Smooth muscle cell (in vitro differentiated cells): Measurements from ENCODE around the gene SPIRE2. TPM values are rescaled to one million over a fixed set of nuclear protein-coding genes. Genes with fewer than 3 reads are reported as not detected.

Experiments
- DNase-seq: peaks from one replicate; lab custom pipeline; 2025; ENCODE audit not compliant: unreplicated experiment; lab: John Stamatoyannopoulos, UW
- H2AFZ ChIP-seq: fragments of 200-600 bp; sonication (generic); 2 replicates; pipeline ENCODE4 v1.6.0; 2016; ENCODE audit warnings: antibody characterized with exemption, low read depth, mild to moderate bottlenecking
- H3F3A ChIP-seq: fragments of 200-600 bp; sonication (generic); 2 replicates; pipeline ENCODE4 v1.6.0; 2017; ENCODE audit warnings: antibody characterized with exemption, low read depth
- H3K27ac ChIP-seq: fragments of 200-600 bp; sonication (generic); 2 replicates; pipeline ENCODE4 v1.5.1; 2016; ENCODE audit warnings: low read depth, mild to moderate bottlenecking
- H3K27me3 ChIP-seq: fragments of 200-600 bp; sonication (generic); 2 replicates; pipeline ENCODE4 v1.6.1; 2016; ENCODE audit warnings: low read depth, mild to moderate bottlenecking
- H3K36me3 ChIP-seq: fragments of 200-600 bp; sonication (generic); 2 replicates; pipeline ENCODE4 v1.5.1; 2016; ENCODE audit warnings: low read depth
- H3K4me1 ChIP-seq: fragments of 200-600 bp; sonication (generic); 2 replicates; pipeline ENCODE4 v1.5.1; 2016; ENCODE audit warnings: low read depth
- H3K4me2 ChIP-seq: fragments of 200-600 bp; sonication (generic); 2 replicates; pipeline ENCODE4 v1.6.0; 2016; ENCODE audit warnings: mild to moderate bottlenecking
- H3K4me3 ChIP-seq: fragments of 200-600 bp; sonication (generic); 2 replicates; pipeline ENCODE4 v1.5.1; 2016; ENCODE audit warnings: mild to moderate bottlenecking
- H3K79me2 ChIP-seq: fragments of 200-600 bp; sonication (generic); 2 replicates; pipeline ENCODE4 v1.6.0; 2016; ENCODE audit warnings: low read depth, mild to moderate bottlenecking
- H3K9ac ChIP-seq: fragments of 200-600 bp; sonication (generic); 2 replicates; pipeline ENCODE4 v1.6.0; 2016; ENCODE audit warnings: low read depth
- H3K9me3 ChIP-seq: fragments of 200-600 bp; sonication (generic); replicated peaks from 2 replicates; pipeline ENCODE4 v1.5.1; 2016; ENCODE audit warnings: low read depth
- H4K20me1 ChIP-seq: fragments of 200-600 bp; sonication (generic); 2 replicates; pipeline ENCODE4 v1.6.0; 2016; ENCODE audit warnings: low read depth
- WGBS: methylation state at CpG from one replicate; pipeline ENCODE4 v1.1.7; 2016; ENCODE audit warnings: low lambda C conversion rate; 5-methylcytosine and 5-hydroxymethylcytosine counted together
- polyA plus RNA-seq: library from polyadenylated mRNA; unstranded; fragments of >200 nt; fragmentation: Nextera tagmentation; extraction: Ambion mirVana; gene quantifications from 2 replicates; pipeline ENCODE4 v1.2.1, GENCODE V29; 2016
- total RNA-seq: library from RNA; depleted of rRNA; stranded (reverse); fragments of >200 nt; gene quantifications from 2 replicates; pipeline ENCODE4 v1.2.3, GENCODE V29; 2014
- TF ChIP-seq, protein P1 (sequence below): fragments of 200-600 bp; sonication (generic); IDR thresholded peaks from 2 replicates; pipeline ENCODE4 v1.5.1; 2017; ENCODE audit warnings: borderline replicate concordance, mild to moderate bottlenecking, antibody characterized with exemption; ENCODE audit not compliant: insufficient read depth, poor library complexity, severe bottlenecking

The SPIRE2 gene
- total and polyA plus RNA-seq, 2 experiments from 2014 or later, result 1.1 to 1.4 TPM

DNA sequence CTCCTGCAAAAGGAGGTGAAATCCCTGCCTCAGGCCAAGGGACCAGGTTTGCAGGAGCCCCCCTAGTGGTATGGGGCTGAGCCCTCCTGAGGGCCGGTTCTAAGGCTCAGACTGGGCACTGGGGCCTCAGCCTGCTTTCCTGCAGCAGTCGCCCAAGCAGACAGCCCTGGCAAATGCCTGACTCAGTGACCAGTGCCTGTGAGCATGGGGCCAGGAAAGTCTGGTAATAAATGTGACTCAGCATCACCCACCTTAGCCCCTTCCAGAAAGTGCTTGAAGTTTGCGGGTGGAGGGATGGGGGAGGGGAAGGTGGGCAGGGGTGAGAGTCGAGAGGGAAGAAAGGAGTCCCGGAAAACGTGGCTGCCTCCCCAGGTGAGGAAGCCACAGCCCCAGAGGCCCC, 92.4 kb downstream of the SPIRE2 start:
- H3K4me2 ChIP-seq, result peak overlapping the region; percentile 98
- peaks cover 24% of the 10 kb centered on the region for H4K20me1 ChIP-seq
- no peaks in the 10 kb centered on the region for H3K9me3 ChIP-seq
- 15% methylated on average over 6 of the region's 6 CpGs for WGBS
- H3K27ac ChIP-seq, result peak overlapping the region; percentile 99
- no peak overlapping the region for H2AFZ ChIP-seq
- H3F3A ChIP-seq, result peaks cover 23% of the 10 kb centered on the region
- TF ChIP-seq, protein P1, sequence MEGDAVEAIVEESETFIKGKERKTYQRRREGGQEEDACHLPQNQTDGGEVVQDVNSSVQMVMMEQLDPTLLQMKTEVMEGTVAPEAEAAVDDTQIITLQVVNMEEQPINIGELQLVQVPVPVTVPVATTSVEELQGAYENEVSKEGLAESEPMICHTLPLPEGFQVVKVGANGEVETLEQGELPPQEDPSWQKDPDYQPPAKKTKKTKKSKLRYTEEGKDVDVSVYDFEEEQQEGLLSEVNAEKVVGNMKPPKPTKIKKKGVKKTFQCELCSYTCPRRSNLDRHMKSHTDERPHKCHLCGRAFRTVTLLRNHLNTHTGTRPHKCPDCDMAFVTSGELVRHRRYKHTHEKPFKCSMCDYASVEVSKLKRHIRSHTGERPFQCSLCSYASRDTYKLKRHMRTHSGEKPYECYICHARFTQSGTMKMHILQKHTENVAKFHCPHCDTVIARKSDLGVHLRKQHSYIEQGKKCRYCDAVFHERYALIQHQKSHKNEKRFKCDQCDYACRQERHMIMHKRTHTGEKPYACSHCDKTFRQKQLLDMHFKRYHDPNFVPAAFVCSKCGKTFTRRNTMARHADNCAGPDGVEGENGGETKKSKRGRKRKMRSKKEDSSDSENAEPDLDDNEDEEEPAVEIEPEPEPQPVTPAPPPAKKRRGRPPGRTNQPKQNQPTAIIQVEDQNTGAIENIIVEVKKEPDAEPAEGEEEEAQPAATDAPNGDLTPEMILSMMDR, result no peak
- no peak for DNase-seq
- peaks cover 35% of the 10 kb centered on the region for H3K79me2 ChIP-seq
- no peak overlapping the region for H3K4me3 ChIP-seq
- H3K36me3 ChIP-seq, result no peaks in the 10 kb centered on the region
- H3K9ac ChIP-seq, result peak overlapping the region; percentile 40
- H3K27me3 ChIP-seq, result no peaks in the 10 kb centered on the region
- peaks cover 34% of the 10 kb centered on the region for H3K4me1 ChIP-seq

Other genes starting within 250 kb of the SPIRE2 start
- not detected in 2 replicates for gene DPEP1, start 214.8 kb upstream of the SPIRE2 start, total RNA-seq
- 0.30 TPM in 1 of 2 replicates, not detected in the other for gene DPEP1, start 214.8 kb upstream of the SPIRE2 start, polyA plus RNA-seq
- 40.0 and 40.2 TPM in 2 replicates for gene CHMP1A, start 170.8 kb upstream of the SPIRE2 start, total RNA-seq
- gene CHMP1A, start 170.8 kb upstream of the SPIRE2 start, polyA plus RNA-seq, result 68.4 and 79.4 TPM in 2 replicates
- 4.0 TPM in 2 replicates for gene SPATA33, start 170.6 kb upstream of the SPIRE2 start, total RNA-seq
- gene SPATA33, start 170.6 kb upstream of the SPIRE2 start, polyA plus RNA-seq, result 8.1 and 10.4 TPM in 2 replicates
- 22.2 and 24.4 TPM in 2 replicates for gene CDK10, start 141.8 kb upstream of the SPIRE2 start, total RNA-seq
- gene CDK10, start 141.8 kb upstream of the SPIRE2 start, polyA plus RNA-seq, result 77.0 and 84.9 TPM in 2 replicates
- 7.8 and 10.2 TPM in 2 replicates for gene SPATA2L, start 126.8 kb upstream of the SPIRE2 start, total RNA-seq
- gene SPATA2L, start 126.8 kb upstream of the SPIRE2 start, polyA plus RNA-seq, result 14.1 and 16.5 TPM in 2 replicates
- 6.7 and 10.6 TPM in 2 replicates for gene VPS9D1, start 107.6 kb upstream of the SPIRE2 start, total RNA-seq
- 13.0 and 15.7 TPM in 2 replicates for gene VPS9D1, start 107.6 kb upstream of the SPIRE2 start, polyA plus RNA-seq
- gene ZNF276, start 106.9 kb upstream of the SPIRE2 start, total RNA-seq, result 5.3 and 8.0 TPM in 2 replicates
- gene ZNF276, start 106.9 kb upstream of the SPIRE2 start, polyA plus RNA-seq, result 11.0 and 11.7 TPM in 2 replicates
- gene FANCA, start 11.8 kb upstream of the SPIRE2 start, total RNA-seq, result 6.0 and 17.7 TPM in 2 replicates
- gene FANCA, start 11.8 kb upstream of the SPIRE2 start, polyA plus RNA-seq, result 13.1 and 16.7 TPM in 2 replicates
- gene TCF25, start 45.1 kb downstream of the SPIRE2 start, total RNA-seq, result 69.7 and 99.8 TPM in 2 replicates
- gene TCF25, start 45.1 kb downstream of the SPIRE2 start, polyA plus RNA-seq, result 174 and 272 TPM in 2 replicates
- gene MC1R, start 90.4 kb downstream of the SPIRE2 start, total RNA-seq, result 12.4 and 14.5 TPM in 2 replicates
- 16.7 and 16.8 TPM in 2 replicates for gene MC1R, start 90.4 kb downstream of the SPIRE2 start, polyA plus RNA-seq
- 213 and 234 TPM in 2 replicates for gene TUBB3, start 94.9 kb downstream of the SPIRE2 start, total RNA-seq
- gene TUBB3, start 94.9 kb downstream of the SPIRE2 start, polyA plus RNA-seq, result 198 and 303 TPM in 2 replicates
- 63.6 and 85.3 TPM in 2 replicates for gene DEF8, start 120.3 kb downstream of the SPIRE2 start, total RNA-seq
- 93.7 and 97.0 TPM in 2 replicates for gene DEF8, start 120.3 kb downstream of the SPIRE2 start, polyA plus RNA-seq
- gene DBNDD1, start 191.0 kb downstream of the SPIRE2 start, total RNA-seq, result 3.5 and 3.8 TPM in 2 replicates
- gene DBNDD1, start 191.0 kb downstream of the SPIRE2 start, polyA plus RNA-seq, result 3.3 and 7.0 TPM in 2 replicates
- not detected in 2 replicates for gene PRDM7, start 248.9 kb downstream of the SPIRE2 start, total RNA-seq
- gene PRDM7, start 248.9 kb downstream of the SPIRE2 start, polyA plus RNA-seq, result 0.11 TPM in 1 of 2 replicates, not detected in the other